HEK293 (cell line): ENCODE results near the gene IRS2.

Source experiments
- ATF2 ChIP-seq: fragments of 450-650 bp; formaldehyde crosslinking; IDR thresholded peaks from 2 replicates; pipeline ENCODE4 v1.5.1; 2016; ENCODE audit warnings: missing biosample characterization, missing genetic modification characterization, low read depth
- SP2 ChIP-seq: fragments of 450-650 bp; formaldehyde crosslinking; IDR thresholded peaks from 2 replicates; pipeline ENCODE4 v1.5.1; 2016; ENCODE audit warnings: missing biosample characterization, missing genetic modification characterization
- ZNF140 ChIP-seq: fragments of 450-650 bp; formaldehyde crosslinking; IDR thresholded peaks from 2 replicates; pipeline ENCODE4 v1.5.1; 2016; ENCODE audit warnings: missing biosample characterization, missing genetic modification characterization
- ZNF23 ChIP-seq: fragments of 450-650 bp; formaldehyde crosslinking; IDR thresholded peaks from 2 replicates; pipeline ENCODE4 v1.5.1; 2016; ENCODE audit warnings: missing biosample characterization, missing genetic modification characterization, borderline replicate concordance
- ZNF664 ChIP-seq: fragments of 450-650 bp; formaldehyde crosslinking; IDR thresholded peaks from 2 replicates; pipeline ENCODE4 v1.5.1; 2016; ENCODE audit warnings: missing biosample characterization, missing genetic modification characterization
- ZNF791 ChIP-seq: fragments of 450-650 bp; formaldehyde crosslinking; IDR thresholded peaks from 2 replicates; pipeline ENCODE4 v1.5.1; 2016; ENCODE audit warnings: missing biosample characterization, missing genetic modification characterization
- ZNF843 ChIP-seq: fragments of 450-650 bp; formaldehyde crosslinking; IDR thresholded peaks from 2 replicates; pipeline ENCODE4 v1.5.1; 2016; ENCODE audit warnings: missing biosample characterization, missing genetic modification characterization
- TF ChIP-seq, protein P1 (sequence below): fragments of 450-650 bp; formaldehyde crosslinking; IDR thresholded peaks from 2 replicates; pipeline ENCODE4 v1.5.1; 2016; ENCODE audit warnings: missing biosample characterization, missing genetic modification characterization

GRCh38 chr13:109759609-109760008 lies 26.8 kb downstream of the IRS2 start:
- TF ChIP-seq, protein P1, sequence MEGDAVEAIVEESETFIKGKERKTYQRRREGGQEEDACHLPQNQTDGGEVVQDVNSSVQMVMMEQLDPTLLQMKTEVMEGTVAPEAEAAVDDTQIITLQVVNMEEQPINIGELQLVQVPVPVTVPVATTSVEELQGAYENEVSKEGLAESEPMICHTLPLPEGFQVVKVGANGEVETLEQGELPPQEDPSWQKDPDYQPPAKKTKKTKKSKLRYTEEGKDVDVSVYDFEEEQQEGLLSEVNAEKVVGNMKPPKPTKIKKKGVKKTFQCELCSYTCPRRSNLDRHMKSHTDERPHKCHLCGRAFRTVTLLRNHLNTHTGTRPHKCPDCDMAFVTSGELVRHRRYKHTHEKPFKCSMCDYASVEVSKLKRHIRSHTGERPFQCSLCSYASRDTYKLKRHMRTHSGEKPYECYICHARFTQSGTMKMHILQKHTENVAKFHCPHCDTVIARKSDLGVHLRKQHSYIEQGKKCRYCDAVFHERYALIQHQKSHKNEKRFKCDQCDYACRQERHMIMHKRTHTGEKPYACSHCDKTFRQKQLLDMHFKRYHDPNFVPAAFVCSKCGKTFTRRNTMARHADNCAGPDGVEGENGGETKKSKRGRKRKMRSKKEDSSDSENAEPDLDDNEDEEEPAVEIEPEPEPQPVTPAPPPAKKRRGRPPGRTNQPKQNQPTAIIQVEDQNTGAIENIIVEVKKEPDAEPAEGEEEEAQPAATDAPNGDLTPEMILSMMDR (tag by site-specific recombination): no peak
- no peak for TF ChIP-seq SP2 (tag by site-specific recombination)
- no peak for TF ChIP-seq ZNF791 (tag by site-specific recombination)
- no peak for TF ChIP-seq ZNF843
- no peak for TF ChIP-seq ZNF23 (tag by site-specific recombination)
- TF ChIP-seq ZNF664 (tag by site-specific recombination): no peak
- TF ChIP-seq ATF2: no peak
- no peak for TF ChIP-seq ZNF140 (tag by site-specific recombination)
